ENCODE results near the gene TMEM217.
"Not testable (repeated sequence)": the region's sequence is repeated elsewhere in the genome, so short reads cannot be mapped to it uniquely, and the experiment has no call there.

TMEM217 gene

GRCh38 chr6:37209461-37210205 is 48.3 kb downstream of the TMEM217 start:
- no peak for DNase-seq

- no peak for DNase-seq
These were observed 49.2 kb downstream of the TMEM217 start for GRCh38 chr6:37208793-37209192.

GRCh38 chr6:37207903-37208456 is 50.0 kb downstream of the TMEM217 start:
- DNase-seq = peak; percentile 67

GRCh38 chr6:37206622-37207021 is 51.3 kb downstream of the TMEM217 start:
- no peak for DNase-seq

- DNase-seq = no peak
These were observed 52.0 kb downstream of the TMEM217 start for GRCh38 chr6:37205997-37206340.

- no peak for DNase-seq
These were observed 52.6 kb downstream of the TMEM217 start for GRCh38 chr6:37205175-37205996.

- peak; percentile 51 for DNase-seq
These were observed 53.8 kb downstream of the TMEM217 start for GRCh38 chr6:37204014-37204751.

- DNase-seq = no peak
These were observed 55.0 kb downstream of the TMEM217 start for GRCh38 chr6:37202788-37203491.

GRCh38 chr6:37201726-37202125 is 56.2 kb downstream of the TMEM217 start:
- no peak for DNase-seq

- no peak for DNase-seq
These were observed 57.9 kb downstream of the TMEM217 start for GRCh38 chr6:37200085-37200484.

- DNase-seq = not testable (repeated sequence)
These were observed 61.5 kb downstream of the TMEM217 start for GRCh38 chr6:37196451-37196850.

- not testable (repeated sequence) for DNase-seq
These were observed 63.1 kb downstream of the TMEM217 start for GRCh38 chr6:37194886-37195285.

GRCh38 chr6:37192666-37193065 is 65.3 kb downstream of the TMEM217 start:
- no peak for DNase-seq

GRCh38 chr6:37190159-37190535 is 67.8 kb downstream of the TMEM217 start:
- peak; percentile 15 for DNase-seq

- DNase-seq = peak; percentile 17
These were observed 68.9 kb downstream of the TMEM217 start for GRCh38 chr6:37188962-37189510.

- no peak for DNase-seq
These were observed 70.5 kb downstream of the TMEM217 start for GRCh38 chr6:37187321-37188022.

- not testable (repeated sequence) for DNase-seq
These were observed 71.8 kb downstream of the TMEM217 start for GRCh38 chr6:37185949-37186720.

- no peak for DNase-seq
These were observed 75.0 kb downstream of the TMEM217 start for GRCh38 chr6:37182736-37183590.

GRCh38 chr6:37180610-37181009 is 77.3 kb downstream of the TMEM217 start:
- DNase-seq = not testable (repeated sequence)
